MCF 10A (cell line): Measurements from ENCODE around the gene GLI1. TPM values are rescaled to one million over a fixed set of nuclear protein-coding genes. Genes with fewer than 3 reads are reported as not detected.

Experiments
- BruUV-seq: library from RNA; stranded (reverse); fragments of 400-500 nt; replicated peaks from 2 replicates; lab custom pipeline; 2021; lab: Mats Ljungman, UMichigan
- CTCF ChIA-PET: fragments of 300-600 bp; sonication (Branson Sonifier 250); formaldehyde crosslinking; extraction: SDS; loops from one replicate; lab custom pipeline; 2021; ENCODE audit warnings: antibody characterized with exemption, inconsistent platforms; lab: Yijun Ruan, JAX
- POLR2A ChIA-PET: fragments of 300-600, 350-650 bp; sonication (Branson Sonifier 250); formaldehyde crosslinking; extraction: SDS; loops from one replicate; lab custom pipeline; 2020; ENCODE audit warnings: antibody characterized with exemption, inconsistent platforms; lab: Yijun Ruan, JAX
- DNase-seq: peaks from one replicate; pipeline ENCODE4 v3.0.0-alpha.2; 2018; ENCODE audit not compliant: unreplicated experiment
- H3K27ac Mint-ChIP-seq: one replicate; pipeline ENCODE4 v1.8.0; 2022; ENCODE audit warnings: mild to moderate bottlenecking, low read depth, mixed read lengths; ENCODE audit not compliant: unreplicated experiment
- H3K27me3 Mint-ChIP-seq: one replicate; pipeline ENCODE4 v1.8.0; 2022; ENCODE audit warnings: mixed read lengths; ENCODE audit not compliant: insufficient read depth, unreplicated experiment
- H3K36me3 Mint-ChIP-seq: one replicate; pipeline ENCODE4 v1.8.0; 2022; ENCODE audit warnings: mild to moderate bottlenecking, moderate library complexity, mixed read lengths; ENCODE audit not compliant: insufficient read depth, unreplicated experiment
- H3K4me1 Mint-ChIP-seq: one replicate; pipeline ENCODE4 v1.8.0; 2022; ENCODE audit warnings: mixed read lengths; ENCODE audit not compliant: insufficient read depth, unreplicated experiment
- H3K4me3 Mint-ChIP-seq: one replicate; pipeline ENCODE4 v1.8.0; 2022; ENCODE audit warnings: mild to moderate bottlenecking, moderate library complexity, mixed read lengths; ENCODE audit not compliant: unreplicated experiment
- H3K9me3 Mint-ChIP-seq: one replicate; pipeline ENCODE4 v1.8.0; 2022; ENCODE audit warnings: mixed read lengths; ENCODE audit not compliant: unreplicated experiment
- intact Hi-C: fragments of 100-400 bp; cut with micrococcal nuclease; formaldehyde crosslinking; loops from 2 replicates; pipeline ENCODE4 v1.14.1; 2022
- total RNA-seq: library from RNA; stranded (reverse); gene quantifications from 2 replicates; pipeline ENCODE4 v1.2.3, GENCODE V29; 2022
- TF ChIP-seq, protein P1 (sequence below): fragments of 200-600 bp; IDR thresholded peaks from one replicate; pipeline ENCODE4 v1.8.0; 2022; ENCODE audit warnings: antibody characterized with exemption, mild to moderate bottlenecking; ENCODE audit not compliant: unreplicated experiment

Gene GLI1
- total RNA-seq, 1 experiment from 2014 or later, result not detected

DNA sequence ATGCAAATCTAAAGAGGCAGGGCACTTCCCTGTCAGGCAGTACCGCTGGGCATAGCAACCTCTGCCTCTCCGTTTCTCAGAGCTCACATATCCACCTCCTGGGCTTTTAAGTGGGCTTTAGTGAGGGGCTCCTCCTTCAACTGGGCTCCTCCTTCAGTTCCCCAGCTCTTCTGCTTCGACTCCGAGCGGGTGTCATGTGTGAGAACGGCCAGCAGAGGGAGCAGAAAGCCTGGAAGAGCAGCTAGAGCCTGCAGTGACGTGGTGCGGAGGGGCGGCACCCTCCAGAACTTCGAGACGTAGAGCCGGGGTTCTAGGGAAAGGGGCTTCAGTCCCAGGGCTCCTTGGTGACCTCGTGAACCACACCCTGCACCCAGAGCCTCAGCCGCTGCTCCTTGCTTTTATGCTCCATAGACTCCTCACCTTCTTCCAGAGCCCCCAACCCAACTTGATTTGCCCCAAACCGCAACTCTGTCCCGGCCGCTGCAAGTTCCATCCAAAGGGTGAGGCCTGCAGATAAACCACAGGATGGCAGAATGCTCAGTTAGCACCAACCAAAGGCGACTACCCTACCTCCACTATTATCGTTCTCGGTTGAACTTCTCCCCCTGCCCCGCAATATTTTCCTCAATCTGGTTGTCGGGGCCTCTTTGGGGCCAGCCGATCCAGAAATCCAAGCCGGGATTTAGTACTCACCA, 383 bp upstream of the GLI1 start:
- Mint-ChIP-seq H3K9me3 (no peaks in the 10 kb centered on the region), H3K27ac (peak overlapping the region; percentile 66), H3K4me1 (peaks cover 44% of the 10 kb centered on the region), H3K27me3 (peaks cover 27% of the 10 kb centered on the region), H3K4me3 (peak overlapping the region; percentile 95), H3K36me3 (peaks cover 9% of the 10 kb centered on the region)
- intact Hi-C loops, result loop anchor here (2.0 kb wide), 1 partner anchor 162 kb away; no protein-coding TSS in a partner anchor
- TF ChIP-seq, protein P1, sequence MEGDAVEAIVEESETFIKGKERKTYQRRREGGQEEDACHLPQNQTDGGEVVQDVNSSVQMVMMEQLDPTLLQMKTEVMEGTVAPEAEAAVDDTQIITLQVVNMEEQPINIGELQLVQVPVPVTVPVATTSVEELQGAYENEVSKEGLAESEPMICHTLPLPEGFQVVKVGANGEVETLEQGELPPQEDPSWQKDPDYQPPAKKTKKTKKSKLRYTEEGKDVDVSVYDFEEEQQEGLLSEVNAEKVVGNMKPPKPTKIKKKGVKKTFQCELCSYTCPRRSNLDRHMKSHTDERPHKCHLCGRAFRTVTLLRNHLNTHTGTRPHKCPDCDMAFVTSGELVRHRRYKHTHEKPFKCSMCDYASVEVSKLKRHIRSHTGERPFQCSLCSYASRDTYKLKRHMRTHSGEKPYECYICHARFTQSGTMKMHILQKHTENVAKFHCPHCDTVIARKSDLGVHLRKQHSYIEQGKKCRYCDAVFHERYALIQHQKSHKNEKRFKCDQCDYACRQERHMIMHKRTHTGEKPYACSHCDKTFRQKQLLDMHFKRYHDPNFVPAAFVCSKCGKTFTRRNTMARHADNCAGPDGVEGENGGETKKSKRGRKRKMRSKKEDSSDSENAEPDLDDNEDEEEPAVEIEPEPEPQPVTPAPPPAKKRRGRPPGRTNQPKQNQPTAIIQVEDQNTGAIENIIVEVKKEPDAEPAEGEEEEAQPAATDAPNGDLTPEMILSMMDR, result peak; percentile 94
- ChIA-PET CTCF (interaction anchor here (0.5 to 9.6 kb wide), 59 partner anchors 10 to 1854 kb away, joined by 3 to 139 read pairs (median 4); partner anchors contain the start of genes B4GALNT1, MARS1 and SHMT2), POLR2A (interaction anchor here (0.6 to 2.3 kb wide), 7 partner anchors 17 to 235 kb away, joined by 3 to 8 read pairs (median 4); partner anchors contain the start of gene OS9)
- DNase-seq, result peak; percentile 90
- BruUV-seq, result no TSS peak

DNA sequence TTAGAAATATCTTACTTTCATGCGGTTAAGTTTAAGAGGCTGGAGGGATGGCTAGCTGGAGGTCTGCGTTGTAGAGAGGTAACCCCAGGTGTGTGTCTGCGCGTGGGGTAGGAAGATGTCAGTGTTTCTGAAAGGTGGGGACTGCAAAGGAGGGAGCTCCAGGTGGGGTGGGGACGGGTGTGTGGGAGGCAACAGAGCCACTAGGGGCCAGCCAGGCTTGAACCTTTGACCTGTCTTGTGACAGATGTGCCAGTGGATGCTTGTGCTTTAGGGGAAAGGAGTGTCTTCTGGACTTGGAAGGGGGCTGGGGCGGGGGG, 841 bp downstream of the GLI1 start:
- BruUV-seq, result no TSS peak
- Mint-ChIP-seq H3K9me3 (no peaks in the 10 kb centered on the region), H3K4me1 (peaks cover 42% of the 10 kb centered on the region), H3K27ac (no peak overlapping the region), H3K36me3 (peaks cover 9% of the 10 kb centered on the region), H3K4me3 (peak overlapping the region; percentile 95), H3K27me3 (peaks cover 39% of the 10 kb centered on the region)
- intact Hi-C loops, result no loop called here
- ChIA-PET CTCF (interaction anchor here (0.5 to 6.6 kb wide), 7 partner anchors 7 to 703 kb away, joined by 3 to 59 read pairs (median 6); partner anchors contain the start of gene INHBE), POLR2A (interaction anchor here (1.7 kb wide), 1 partner anchor 234 kb away, joined by 8 read pairs; the partner anchor contains the start of gene OS9)
- DNase-seq, result no peak
- TF ChIP-seq, protein P1, result no peak

DNA sequence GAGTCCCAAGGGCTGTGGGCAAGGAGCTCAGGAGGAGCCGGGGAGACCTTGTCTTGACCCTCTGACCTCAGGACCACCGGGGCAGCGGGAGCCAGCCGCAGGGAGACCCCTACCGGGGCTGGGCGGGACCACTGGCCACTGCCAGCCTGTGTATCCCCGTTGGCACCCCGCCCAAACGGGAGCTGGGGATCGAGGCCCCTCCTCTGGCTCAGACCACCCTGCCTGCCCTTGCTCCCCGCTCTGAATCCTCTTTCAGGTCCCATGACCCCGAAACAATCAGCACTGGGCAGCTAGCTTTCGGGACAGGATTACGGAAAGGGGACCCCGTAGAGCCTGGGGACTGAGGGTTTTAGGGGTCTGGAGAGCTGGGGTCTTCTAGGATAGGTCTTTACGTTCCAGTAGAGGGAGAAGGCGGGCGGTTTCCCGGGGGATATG, 1.3 kb downstream of the GLI1 start:
- no peak for DNase-seq
- ChIA-PET POLR2A (no interaction called here), CTCF (interaction anchor here (1.1 to 6.6 kb wide), 4 partner anchors 8 to 183 kb away, joined by 3 to 59 read pairs (median 18); partner anchors contain the start of gene INHBE)
- intact Hi-C loops, result no loop called here
- TF ChIP-seq, protein P1, result no peak
- peaks cover 38% of the 10 kb centered on the region for H3K4me1 Mint-ChIP-seq
- peak overlapping the region; percentile 70 for H3K4me3 Mint-ChIP-seq
- peaks cover 44% of the 10 kb centered on the region for H3K27me3 Mint-ChIP-seq
- H3K36me3 Mint-ChIP-seq, result peaks cover 9% of the 10 kb centered on the region
- BruUV-seq, result no TSS peak
- H3K9me3 Mint-ChIP-seq, result no peaks in the 10 kb centered on the region
- H3K27ac Mint-ChIP-seq, result no peak overlapping the region

DNA sequence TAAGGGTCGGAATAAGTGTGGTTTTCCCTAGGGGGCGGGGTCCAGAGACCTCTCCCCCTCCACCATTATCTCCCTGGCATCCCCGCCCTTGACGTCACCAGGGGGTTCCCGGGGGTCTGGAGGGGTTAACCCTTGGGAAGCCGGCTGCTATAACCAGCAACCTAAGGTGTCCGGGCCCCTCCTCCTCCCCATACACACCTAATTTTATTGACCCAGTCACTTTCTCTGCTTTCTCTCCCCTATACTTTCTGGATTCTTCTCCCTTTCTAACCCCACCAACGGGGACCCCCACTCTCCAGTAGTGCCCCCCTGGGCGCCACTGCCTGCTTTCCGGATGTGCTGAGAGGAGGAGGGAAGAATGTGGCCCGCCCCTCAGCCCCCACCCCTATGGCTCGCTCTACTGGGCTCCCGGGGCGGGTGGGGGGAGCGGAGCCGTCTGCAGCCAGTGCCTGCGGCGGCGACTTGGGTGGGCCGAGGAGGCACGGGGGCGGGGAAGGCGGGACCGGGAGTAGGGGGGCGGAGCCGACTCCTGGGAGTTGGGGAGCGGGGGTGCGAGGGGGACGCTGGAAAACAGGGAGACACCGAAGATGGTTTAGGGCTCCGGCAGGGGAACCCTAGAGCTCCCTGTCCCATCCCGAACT, 1.8 kb downstream of the GLI1 start:
- POLR2A ChIA-PET, result interaction anchor here (0.7 to 2.0 kb wide), 3 partner anchors 55 to 224 kb away, joined by 3 to 7 read pairs (median 3); no protein-coding TSS in a partner anchor
- H3K27ac Mint-ChIP-seq, result no peak overlapping the region
- no peaks in the 10 kb centered on the region for H3K9me3 Mint-ChIP-seq
- BruUV-seq, result no TSS peak
- H3K4me3 Mint-ChIP-seq, result peak overlapping the region; percentile 70
- intact Hi-C loops, result no loop called here
- H3K36me3 Mint-ChIP-seq, result peaks cover 9% of the 10 kb centered on the region
- TF ChIP-seq, protein P1, result no peak
- CTCF ChIA-PET, result interaction anchor here (0.5 to 6.6 kb wide), 9 partner anchors 8 to 446 kb away, joined by 3 to 59 read pairs (median 4); partner anchors contain the start of gene INHBE
- peaks cover 32% of the 10 kb centered on the region for H3K4me1 Mint-ChIP-seq
- DNase-seq, result peak; percentile 33
- peaks cover 49% of the 10 kb centered on the region for H3K27me3 Mint-ChIP-seq
